HG03558 (cell line): ENCODE measurements around the gene PREX1.
"Not testable (repeated sequence)": the region's sequence is repeated elsewhere in the genome, so short reads cannot be mapped to it uniquely, and the experiment has no call there.

ENCODE experiments used
- ATAC-seq: cut with Tn5 transposase; IDR thresholded peaks from one replicate; pipeline ENCODE4 v1.9.1; 2021; ENCODE audit warnings: moderate number of reproducible peaks; ENCODE audit not compliant: unreplicated experiment; ENCODE audit errors: extremely low read depth

Gene PREX1

DNA sequence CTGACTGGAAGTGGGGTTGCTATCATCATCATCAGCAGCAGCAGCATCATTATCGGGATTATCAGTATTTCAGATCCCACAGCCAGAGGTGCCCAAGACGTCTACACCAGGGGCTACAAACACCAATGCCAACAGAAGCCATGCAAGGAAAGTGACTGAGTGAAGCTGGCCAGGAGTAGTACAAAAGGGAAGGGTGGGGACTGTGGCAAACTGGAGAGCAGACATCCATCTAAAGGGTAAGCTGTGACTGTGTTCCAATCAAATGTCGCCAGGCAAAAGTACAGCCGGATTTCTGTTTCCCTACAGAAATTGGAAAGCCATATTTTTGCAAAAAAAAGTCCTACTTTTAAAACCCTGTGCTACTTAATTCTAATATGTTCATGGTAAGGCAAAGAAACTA lies 50.0 kb downstream of the PREX1 start:
- ATAC-seq, result no peak

DNA sequence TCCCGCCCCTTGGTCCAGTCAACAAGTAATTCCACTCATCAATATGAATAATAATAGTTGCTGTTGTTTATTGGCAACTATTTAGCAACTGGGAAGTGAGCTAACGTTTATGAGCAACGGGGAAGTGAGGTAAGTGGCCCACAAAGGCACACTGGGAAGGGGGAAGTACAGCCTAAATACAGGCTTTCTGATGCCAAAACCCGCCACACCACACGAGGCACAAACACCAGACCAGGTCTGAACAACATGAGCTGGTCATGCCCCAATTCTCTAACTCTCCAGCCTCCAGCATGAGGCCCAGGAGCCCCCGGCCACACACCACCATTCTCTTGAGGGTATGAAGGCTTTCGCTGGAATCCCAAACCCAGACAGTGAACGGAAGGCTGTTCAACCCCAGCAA lies 50.8 kb downstream of the PREX1 start:
- ATAC-seq, result no peak

DNA sequence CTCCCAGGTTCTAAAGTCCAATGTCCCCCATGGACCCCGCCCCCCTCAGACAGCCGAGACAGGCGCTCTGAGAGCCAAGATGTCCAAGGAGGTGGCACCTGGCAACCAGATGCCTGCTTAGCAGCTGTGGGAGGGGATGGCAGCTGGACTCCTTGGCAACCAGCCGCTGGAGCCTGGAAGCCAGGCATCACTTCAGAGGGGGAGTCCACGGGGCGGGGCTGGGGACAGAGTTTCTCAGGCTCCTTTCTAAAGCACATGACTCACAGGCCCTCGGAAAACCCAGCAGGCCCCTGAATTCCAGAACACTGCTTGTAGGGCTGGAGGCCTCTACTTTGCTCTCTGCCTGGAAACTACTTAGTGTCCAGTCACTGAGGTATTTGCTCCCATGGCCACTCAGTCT lies 51.5 kb downstream of the PREX1 start:
- no peak for ATAC-seq

- not testable (repeated sequence) for ATAC-seq
Measured at GRCh38 chr20:48775545-48775944, 52.3 kb downstream of the PREX1 start.

DNA sequence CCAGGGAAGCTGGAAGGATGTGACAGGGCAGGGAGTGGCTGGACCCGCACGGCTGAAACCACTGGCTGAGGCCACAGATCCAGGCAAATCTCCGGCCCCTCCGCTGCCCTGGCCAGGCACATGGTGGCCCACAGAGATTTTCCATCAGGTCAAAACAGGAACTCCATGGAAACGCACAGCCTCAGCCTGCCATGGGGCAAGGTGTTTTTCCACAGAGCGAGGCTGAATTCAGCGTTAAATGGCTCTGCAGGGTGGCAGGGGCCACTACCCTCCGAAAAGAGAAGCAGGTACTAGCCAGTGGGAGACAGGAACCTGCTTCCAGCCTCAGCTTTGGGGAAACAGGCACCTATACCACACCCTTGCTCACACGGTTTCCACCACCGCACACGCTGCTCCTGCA lies 53.1 kb downstream of the PREX1 start:
- no peak for ATAC-seq

GRCh38 chr20:48773837-48774418 lies 53.9 kb downstream of the PREX1 start:
- no peak for ATAC-seq

DNA sequence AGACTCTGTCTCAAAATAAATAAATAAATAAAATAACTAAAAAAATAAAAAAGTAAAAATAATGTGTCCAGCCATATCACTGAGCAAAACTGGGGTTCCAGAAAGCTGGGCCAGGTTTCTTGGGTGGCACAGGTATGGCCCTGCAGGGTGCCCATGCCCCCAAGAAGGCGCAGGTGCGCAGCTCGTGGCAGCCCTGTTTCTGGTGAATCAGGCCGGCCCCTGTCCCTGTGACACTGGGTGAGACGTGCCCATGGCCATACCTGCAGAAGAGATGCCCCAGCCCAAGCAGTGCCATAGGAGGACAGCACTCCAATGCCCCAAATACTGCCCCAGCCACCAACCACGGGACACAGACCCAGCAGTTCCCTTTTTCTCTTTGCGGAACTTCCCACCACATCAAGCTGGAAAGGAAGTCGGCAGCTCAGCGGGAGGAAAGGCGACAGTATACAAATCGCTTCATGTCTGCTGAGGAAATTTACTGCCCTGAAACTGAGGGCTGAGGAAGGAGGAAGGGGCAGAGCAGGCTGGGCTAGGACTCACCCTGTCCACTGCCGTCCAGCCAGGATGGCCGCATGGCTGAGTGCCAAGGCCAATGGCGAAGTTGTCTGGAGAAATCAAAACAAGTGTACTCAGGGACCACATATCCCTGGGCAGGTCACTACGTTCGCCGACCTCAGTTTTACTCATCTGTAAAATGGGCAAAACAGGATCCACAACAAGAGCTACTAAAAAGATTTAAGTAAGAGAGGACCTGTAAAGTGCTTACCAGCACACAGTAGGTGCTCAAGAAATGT lies 55.4 kb downstream of the PREX1 start:
- no peak for ATAC-seq

- no peak for ATAC-seq
Measured at GRCh38 chr20:48771542-48771941, 56.3 kb downstream of the PREX1 start.

DNA sequence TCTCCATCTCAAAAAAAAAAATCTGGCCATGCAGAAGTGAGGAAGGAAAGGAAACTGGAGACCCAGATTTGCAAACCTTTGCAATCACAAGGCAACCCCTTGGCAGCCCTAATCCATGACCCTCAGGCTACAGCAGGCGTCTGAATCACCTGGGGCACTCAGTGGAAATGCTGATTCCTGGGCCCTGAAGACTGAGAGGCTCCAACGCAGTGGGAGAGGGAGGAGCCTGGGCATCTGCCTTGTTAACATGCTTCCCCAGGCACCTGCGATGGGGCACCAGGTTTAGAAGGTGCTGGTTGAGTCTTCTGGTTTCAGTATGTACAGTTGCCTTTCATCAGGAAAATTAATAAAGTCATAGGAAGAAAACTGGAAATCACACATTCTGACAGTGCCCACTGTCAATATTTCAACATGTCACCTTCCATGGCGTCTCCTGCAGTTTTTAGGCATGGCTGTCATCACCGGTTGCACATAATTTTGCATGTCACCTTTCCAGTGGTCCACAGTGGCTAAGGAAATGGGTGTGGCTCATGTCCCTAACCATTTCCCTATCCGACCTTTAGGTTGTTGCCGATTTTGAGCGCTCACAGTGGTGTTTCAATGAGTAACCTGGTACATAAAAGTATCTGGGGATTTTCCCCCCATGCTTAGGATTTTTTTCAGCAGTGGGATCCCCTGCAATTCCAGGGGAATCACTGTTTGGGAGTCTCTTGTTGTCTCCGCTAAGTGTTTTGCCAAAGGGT lies 56.9 kb downstream of the PREX1 start:
- ATAC-seq, result no peak

DNA sequence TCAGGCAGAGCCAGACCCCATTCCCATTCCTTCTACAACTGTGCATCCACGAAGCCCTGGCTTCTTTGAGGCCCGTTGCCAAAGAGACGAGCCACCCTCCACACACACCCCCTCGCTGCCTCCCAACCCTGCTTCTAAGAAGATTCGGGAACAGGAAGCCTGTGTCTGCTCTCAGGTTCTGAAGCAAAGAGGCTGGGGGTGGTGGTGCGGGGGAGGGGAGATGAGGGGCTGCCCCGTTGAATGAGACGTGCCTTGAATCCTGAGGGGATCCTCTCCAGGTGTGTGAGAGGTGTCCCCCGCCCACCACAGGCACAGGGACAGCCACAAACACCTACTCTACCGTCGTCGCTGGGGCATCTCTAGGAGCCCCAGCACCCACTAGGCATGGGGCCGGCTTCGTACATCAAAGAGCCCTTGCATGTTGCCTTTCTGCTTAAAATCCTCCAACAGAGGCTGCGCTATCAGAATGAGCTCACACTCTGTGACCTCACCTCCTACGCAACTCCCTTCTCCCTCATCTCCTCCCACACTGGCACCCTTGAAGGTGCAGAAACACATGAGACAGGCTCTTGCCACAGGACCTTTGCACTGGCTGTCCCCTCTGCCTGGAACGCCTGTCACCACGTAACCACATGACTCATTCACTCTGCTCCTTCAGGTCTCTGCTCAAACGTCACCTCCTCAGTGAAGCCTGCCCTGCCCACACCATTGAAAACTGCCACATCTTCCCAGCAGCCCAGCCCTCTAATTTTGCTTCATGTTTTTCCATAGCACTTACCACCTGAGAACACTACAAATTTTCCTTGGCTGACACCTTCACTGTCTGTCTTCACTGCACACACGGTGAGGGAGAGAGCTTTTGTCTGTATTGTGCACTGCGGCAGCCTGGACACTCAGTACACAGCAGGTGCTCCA lies 58.5 kb downstream of the PREX1 start:
- no peak for ATAC-seq

DNA sequence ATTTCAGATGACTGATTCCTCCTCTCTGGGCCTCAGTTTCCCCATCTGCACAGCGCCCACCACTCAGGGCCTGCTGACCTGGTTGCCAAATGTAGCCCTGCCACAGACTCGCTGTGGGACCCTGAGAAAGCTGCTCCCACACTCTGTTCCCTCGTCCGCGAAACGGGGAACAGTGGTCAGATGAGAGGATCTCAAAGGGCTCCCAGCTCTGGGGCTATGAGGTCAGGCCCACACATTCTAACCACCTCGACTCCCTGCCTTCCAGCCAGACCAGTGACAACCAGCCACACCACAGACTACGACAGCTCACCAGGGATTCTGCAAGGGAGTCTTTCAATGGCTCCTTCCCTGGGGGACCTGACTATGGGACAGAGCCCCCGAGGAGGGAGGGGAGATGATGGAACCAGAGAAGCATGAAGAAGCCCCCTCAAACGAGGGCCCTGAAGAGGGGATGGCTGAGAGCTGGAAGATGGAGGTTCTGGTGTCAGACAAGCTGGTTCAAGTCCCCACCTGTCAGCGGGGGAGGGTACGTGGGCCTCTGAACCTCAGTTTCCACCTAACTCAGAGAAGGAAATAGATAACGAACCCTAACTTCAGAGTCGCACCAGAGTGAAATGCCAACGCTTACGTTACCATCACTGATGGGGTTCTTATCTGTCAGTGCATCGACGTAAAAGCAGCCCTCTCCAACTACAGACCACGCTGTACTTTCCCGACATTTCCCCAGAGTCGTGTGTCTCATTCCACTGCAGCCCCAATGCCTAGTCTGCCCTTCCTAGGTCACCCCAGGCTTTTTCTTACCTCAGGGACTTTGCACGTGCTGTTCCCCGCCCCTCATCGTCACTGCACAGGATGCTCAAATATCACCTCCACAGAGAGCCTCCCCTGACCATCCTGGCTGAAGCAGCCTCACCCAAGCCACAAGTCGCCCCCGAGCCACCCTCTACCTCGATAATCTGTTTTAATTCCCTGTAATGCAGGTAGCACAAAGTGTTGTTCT lies 60.5 kb downstream of the PREX1 start:
- ATAC-seq, result no peak

DNA sequence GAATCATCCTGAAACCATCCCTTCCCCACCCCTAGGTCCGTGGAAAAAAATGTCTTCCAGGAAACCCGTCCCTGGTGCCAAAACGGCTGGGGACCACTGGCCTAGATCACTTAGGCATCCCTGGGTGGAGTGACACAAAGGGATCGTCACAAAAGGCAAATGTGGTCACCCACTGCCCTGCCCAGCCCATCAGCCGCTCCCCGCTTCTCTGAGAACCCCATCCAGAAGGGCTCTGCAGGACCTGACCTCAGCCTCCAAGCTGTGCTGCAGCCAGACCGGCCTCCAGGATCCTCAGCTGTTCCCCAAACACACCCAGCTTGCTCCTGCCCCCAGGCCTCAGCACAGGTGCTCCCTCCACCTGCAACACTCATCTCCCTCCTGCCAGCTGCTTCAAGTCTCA lies 61.6 kb downstream of the PREX1 start:
- no peak for ATAC-seq

DNA sequence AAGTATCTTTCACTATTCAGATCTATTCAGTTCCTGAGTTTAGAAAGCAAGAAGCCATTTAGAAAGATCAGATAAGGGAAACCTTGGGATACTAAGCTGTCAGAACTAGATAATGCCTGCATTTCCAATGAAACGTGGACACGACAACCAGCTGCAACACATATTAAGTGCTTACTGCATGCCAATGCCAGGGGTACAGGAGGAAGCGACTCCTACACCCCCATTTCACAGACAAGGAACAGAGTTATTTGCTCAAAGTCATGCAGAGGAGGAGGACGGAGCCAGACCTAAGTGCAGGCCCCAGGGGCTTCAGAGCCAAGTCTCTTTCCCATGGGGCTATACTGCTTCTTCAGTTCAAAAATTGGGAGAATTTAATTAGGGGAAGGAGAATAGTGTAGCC lies 62.4 kb downstream of the PREX1 start:
- no peak for ATAC-seq

DNA sequence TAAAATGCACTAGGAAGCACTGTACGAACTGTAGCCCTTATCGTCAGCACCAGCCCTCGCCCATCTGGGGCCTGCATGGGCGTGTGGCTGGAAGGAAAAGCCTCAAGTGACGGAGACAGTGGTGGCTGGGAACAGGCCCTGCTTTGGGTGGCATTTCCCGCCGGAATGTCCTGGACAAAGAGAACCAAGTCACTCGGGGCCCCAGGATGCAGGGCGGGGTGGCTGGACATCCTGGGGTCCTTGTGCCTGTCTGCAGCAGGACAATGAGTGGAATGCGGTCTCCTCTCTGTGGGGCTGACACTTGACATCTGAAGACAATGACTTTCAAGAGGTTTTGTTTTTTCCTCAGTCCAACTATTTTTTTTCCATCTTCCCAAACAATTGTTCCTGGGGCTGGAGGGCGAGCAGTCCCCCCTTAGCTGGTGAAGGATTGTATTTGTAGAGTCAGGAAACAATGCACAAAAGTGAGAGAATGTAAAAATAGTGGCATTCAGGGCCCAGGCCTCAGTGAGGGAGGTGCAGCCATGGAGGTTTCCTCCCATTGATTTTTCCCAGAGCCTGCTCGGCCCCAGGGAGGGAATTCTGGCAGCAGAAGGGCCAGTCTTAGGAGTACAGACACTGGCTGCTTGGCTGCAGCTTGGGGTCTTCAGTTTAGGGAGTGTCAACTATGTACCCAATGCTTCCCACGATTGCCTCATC lies 64.4 kb downstream of the PREX1 start:
- ATAC-seq, result no peak

DNA sequence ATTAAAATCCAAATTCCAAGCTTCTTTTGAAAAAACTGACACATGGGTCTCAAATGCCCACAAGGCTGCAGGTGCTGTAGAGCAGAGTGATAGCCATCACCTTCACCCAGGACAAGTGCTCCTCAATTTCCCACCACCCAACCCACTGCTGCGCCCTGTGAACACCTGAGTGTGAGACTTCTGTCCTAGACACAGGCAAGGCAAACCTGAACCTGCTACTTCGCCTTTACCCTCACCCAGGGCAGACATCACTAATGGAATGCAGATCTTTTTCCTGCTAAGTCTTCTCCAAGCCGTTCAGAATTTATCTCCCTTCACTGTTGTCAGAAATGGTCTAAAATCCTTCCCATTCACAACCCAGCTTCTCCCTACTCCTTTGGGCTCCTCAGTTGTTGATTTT lies 65.9 kb downstream of the PREX1 start:
- ATAC-seq, result no peak

- ATAC-seq, result no peak
Measured at GRCh38 chr20:48761023-48761785, 66.6 kb downstream of the PREX1 start.

DNA sequence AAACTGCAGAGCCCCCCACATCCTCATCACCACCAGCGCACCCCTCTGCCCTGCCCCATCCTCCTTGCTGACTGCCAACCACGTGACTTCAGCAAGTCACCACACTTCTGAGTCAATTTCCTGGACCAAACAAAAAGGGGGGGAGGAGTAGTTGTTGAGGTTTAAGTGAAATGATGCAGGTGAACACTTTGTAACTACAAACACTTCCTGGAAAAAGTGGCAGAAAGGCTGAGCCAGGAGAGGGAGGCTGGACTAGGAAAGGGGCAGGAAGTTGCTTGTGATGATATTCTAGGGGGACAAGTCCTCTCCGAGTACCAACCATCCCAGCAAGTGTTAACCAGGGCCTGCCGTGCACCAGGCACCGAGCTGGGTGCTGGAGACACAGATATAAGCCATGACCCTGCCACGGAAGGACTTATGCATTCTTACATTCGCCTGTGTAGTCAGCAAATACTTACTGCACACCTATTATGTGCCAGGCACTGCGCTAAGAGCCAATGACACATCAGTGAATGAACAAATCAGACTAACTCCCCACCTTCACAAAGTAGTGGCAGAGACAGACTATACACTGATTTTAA lies 67.3 kb downstream of the PREX1 start:
- no peak for ATAC-seq
